HG02981 (cell line): ENCODE results near the gene IQSEC1.

Experiments
- ATAC-seq: cut with Tn5 transposase; IDR thresholded peaks from one replicate; pipeline ENCODE4 v1.9.1; 2021; ENCODE audit warnings: mild to moderate bottlenecking, moderate library complexity; ENCODE audit not compliant: unreplicated experiment

IQSEC1 gene

DNA sequence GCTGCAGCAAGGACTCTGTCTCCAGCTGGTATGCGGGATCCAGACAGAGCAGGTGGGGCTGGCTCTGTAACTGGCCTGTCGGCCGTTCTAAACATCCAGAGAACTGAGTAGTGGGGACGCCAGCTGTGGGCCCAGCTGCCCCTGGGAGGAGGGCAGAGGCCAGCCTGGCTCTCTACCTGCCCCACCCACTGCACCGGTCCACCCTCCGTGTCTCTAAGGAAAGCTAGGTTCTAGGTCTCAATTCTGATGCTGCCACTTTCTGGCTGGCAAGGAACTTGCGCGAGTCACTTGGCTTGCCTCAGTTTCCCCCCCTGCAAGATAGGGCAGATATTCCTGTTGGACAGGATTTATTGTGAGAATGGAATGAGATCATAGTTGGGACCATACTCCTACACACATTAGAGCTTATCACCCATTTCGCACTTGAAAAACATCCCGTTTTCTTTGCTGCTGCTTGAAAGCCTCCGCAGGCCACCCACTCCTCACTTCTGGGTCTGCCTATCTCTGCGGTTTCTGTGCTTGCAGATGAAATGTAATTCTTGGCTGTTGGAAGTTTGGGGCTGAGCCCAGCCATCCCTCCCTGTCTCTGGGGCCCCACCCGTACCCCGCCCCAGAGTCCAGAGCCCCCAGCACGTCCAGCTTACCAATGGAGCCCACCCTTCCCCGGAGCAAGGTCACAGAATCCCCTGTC lies 65.8 kb downstream of the IQSEC1 start:
- ATAC-seq, result no peak

DNA sequence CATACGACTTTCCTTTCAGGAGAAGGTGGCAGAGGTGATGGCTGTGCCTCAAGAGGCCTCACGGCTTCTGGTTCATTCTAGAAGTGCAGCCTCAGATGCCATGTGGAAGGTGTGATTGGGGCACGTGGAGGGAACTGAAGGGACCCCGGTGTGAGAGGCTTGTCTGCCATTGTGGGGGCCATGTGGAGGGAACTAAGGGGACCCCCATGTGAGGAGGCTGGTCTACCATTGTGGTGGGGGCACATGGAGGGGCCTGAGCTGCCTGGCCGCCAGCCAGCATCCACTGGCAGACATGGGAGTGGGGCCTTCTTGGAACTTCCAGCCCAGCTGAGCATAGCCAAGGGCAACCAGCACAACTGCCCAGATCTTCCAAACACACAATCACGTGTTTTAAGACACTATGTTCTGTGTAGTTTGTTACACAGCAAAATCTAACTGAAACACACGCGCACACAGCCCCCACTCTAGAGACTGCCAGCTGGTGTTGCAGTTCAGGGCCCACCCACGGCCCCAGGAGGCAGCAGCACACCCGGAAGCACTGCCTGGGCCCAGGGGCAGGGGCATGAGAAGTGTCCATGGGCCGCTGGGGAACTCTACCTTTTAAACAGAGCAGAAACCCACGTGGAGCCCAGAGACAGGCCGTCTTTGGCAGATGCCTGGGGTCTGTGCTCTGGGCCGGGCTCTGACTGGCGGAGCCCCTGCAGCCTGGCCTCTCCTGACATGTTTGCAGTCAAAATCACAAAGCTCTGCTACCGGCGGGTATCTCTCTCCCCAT lies 66.8 kb downstream of the IQSEC1 start:
- ATAC-seq, result no peak

DNA sequence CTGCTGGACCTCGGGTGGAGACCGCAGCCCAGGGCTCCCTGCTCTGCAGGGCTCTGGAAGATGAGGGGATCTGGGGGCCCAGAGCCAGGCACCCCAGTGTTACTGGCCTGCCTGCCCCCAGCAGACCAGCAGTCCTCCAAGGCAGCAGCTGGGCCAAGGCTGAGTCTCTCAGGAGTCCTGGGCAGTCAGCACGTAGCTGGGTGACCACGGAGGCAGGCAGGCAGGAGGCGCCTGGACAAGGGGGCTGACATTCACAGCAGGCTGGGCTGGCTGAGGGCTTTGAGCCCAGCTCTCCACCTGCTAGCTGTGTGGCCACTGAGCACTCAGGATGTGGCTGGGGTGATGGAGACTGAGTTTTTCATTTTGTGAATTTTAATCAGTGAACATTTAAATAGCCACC lies 67.9 kb downstream of the IQSEC1 start:
- no peak for ATAC-seq

DNA sequence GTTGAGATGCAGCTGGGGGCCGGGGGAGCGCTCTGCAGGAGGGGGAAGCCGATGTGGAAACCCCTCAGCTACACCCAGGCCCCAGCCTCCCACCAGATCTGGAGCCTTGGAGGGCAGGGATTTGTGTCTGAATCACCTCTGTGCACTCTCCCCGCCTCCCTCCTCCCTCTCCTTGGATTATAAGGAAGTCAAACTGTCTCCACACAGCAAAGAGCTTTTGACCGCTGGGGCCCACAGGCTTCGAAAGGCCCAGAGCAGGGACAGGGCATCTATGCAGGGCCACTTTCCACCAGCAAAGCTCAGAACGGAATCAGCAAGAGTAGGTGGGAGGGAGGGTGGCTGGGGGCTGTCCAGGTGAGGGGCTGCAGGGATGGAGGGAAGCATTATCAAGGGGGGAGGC lies 68.9 kb downstream of the IQSEC1 start:
- ATAC-seq, result no peak

DNA sequence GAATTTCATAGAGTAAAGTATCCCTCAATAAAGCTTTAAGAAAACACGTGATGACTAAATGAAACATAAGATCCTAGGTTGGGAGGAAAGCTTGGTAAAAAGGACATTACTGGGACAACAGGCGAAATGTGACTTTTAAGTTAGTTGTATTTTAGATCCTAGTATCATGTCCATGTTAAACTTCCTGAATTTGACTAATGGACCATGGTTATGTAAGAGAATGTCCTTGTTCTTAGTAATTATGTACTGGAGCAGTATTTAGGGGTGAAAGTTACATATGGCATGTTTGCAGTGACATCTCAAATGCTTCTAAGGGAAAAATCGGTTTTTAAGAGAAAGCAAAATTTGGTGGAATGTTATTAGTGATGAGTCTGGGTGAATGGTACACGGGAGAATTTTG lies 69.6 kb downstream of the IQSEC1 start:
- no peak for ATAC-seq

DNA sequence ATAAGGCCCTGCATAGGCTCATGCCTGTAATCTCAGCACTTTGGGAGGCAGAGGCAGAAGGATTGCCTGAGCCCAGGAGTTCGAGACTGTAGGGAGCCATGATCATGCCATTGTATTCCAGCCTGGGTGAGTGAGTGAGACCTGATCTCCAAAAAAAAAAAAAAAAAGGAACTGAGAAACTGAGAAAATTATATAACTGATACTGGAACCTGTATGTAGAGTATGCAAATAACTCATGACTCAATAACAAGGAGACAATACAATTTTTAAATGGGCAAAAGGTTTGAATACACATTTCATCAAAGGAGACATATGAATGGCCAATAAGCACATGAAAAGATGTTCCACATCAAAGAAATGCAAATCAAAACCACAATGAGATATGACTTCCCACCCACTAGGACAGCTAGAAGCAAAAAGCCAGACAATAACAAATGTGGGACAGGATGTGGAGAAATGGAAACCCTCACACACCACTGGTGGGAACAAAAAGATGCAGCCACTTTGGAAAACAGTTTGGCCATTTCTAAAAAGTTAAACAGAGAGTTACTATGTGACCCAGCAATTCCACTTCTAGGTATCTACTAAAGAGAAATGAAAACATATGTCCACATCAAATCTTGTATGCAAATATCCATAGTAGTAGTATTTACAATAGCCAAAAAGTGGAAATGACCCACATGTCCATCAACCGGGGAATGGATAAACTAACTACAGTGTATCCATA lies 70.7 kb downstream of the IQSEC1 start:
- peak; percentile 74 for ATAC-seq

DNA sequence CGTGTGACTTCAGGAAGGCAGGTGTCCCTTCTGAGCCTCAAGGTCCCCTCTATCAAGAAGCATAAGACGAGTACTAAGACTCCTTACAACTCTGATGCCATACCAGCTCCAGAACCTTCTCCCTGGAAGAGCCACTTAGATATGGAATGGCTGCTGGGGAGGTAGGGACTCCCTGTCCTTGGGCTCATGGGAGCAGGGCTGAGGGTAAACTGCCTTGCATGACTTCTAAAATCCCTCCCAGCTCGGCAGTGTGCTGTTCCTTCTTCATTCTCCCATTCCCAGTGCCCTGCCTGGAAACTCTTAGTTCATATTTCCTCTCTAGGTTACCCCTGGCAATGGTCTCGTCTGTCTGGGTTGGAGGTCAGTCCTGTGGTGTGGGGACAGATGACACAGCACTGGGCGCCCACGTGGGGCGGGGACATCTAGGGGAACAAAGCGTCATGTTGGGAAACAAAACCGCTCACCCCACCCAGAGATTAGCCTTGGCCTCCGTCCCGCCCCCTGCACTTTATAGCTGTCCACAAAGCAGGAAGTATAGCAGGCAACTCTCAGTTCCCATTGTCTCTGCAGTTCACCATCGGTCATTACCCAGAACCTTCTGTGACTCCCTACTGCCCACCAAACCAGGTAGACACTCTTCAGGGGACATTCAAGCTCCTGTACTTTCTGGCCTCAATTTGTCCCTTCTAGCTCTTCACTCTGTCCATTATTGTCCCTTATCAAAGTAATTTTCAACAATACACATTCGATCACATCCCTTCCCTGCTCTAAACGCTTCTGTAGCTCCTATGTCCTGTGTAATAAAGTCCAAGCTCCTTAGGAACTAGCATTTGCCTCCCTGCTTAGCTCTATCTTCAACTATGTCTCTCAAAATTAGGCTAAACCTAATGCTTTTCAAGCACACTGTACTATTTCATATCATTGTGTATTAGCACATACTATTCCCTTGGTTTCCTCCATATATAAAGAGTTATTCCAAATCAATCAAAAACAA lies 73.8 kb downstream of the IQSEC1 start:
- ATAC-seq, result peak; percentile 32

DNA sequence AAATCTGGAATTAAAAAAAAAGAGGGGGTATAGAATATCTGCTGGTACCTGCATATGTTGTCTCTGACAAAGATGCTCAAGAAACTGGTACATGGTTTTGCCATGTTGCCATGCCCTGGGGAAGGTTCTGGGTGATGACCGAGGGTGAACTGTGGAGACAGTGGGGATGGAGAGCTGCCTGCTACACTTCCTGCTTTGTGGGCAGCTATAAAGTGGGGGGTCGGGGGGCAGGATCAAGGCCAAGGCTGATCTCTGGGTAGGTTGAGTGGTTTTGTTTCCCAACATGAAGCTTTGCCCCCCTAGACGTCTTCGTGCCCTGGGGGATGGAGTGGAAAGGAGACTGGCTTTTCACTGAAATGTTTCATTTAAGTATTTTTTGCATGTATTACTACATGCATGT lies 74.6 kb downstream of the IQSEC1 start:
- ATAC-seq, result no peak

DNA sequence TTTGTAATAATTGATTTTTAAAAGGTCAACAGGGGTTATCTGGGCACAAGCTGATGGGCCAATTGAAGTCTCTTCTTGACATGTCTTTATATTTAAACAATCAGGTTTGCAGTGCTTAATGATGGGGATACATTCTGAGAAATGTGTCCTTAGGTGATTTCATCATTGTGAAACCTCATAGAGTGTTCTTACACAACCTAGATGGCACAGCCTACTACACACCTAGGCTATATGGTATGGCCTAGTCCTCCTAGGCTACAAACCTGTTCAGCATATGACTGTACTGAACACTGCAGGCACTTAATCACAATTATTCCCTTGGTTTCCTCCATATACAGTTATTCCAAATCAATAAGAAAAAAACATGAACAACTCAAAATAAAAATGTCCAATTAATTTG lies 75.8 kb downstream of the IQSEC1 start:
- no peak for ATAC-seq

DNA sequence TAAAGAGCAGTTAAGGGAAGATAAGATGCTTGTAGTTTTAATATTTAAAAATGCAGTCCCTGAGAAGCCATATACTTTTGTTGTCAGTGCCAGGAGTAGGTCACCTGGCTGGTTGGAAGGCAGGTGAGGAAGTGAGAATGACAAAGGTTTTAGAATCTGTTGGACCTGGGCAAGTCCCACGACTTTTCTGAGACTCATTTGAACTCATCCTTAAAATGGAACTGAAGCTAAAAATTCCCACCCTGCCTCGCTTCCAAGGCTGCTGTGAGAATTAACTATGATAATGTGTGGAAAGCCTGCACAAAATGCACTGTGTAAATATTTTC lies 77.1 kb downstream of the IQSEC1 start:
- ATAC-seq, result no peak

DNA sequence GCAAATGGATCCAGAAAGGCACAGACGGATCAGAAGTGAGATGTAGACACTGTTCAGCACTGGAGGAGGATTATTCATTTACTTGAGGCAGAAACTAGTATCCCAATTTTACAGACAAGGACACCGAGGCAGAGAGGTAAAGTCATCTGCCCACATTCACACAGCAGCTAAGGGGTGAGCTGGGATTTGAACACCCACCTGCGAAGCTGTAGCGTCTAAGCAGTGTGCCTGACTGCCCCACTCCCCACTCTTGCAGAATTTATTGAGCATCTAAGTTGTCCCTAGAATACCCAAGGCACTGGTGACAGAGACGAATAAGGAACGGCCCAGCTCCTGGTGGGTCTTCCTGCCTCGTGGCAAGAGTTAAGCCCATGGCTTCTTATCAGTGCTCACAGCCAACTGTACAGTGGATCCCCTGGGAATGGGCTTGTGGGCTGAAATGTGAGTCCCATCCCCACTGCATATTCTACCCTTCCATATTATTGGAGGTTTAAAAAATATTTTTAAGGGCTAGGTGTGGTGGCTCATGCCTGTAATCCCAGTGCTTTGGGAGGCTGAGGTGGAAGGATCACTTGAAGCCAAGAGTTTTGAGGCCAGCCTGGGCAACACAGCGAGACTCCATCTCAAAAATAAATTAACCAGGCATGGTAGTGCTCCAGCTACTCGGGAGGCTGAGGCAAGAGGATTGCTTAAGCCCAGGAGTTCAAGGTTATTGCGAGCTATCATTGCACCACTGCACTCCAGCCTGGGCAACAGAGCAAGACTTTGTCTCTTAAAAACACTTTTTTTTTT lies 77.6 kb downstream of the IQSEC1 start:
- ATAC-seq, result no peak

DNA sequence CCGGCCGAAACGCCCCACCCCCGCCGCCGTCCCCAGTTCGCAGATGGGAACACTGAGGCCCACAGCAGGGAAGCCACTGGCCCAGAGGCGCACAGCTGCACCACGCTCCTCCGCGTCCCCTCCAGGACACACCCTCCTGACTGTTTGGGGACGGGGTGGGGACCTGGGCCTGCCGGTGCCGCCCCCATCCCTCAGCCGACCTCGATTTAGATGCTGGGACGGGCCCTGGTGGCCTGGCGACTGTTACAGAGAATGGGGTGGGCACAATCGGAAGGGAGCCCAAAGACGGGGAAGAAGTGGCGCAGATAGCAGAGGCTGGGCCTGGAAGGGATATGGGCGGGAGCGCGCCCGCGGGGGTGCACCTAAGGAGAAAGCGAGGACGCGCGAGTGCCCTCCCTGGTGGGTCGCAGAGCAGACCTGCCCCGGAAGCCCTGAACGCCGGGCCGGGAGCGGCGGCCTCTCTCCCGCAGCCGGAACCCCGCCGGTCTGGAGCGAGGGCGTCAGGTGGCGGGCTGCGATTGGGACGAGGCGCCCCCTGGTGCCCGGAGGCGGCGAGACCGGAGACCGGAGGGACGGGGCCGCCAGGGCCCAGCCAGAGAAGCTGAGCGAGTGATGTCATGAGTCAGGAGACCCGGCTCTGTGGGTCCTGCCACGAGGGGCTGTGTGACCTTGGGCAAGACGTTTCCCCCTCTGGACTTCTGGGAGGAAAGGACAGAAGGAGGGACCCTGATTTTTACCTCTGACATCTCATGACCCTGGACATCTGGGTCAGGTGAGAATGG lies 78.4 kb downstream of the IQSEC1 start:
- peak; percentile 70 for ATAC-seq

DNA sequence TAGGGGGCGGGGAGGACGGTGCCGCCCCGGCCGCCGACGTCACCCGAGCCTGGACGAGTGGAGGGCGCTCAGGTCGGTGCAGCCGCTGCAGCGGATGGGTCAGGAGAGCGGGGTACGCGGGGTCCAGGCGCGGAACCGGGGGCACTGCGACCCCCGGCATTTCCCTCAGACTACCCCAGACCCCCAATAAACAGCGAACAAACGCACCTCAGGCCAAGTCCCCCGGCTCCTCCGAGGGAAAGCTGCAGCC lies 78.9 kb downstream of the IQSEC1 start:
- ATAC-seq, result no peak

DNA sequence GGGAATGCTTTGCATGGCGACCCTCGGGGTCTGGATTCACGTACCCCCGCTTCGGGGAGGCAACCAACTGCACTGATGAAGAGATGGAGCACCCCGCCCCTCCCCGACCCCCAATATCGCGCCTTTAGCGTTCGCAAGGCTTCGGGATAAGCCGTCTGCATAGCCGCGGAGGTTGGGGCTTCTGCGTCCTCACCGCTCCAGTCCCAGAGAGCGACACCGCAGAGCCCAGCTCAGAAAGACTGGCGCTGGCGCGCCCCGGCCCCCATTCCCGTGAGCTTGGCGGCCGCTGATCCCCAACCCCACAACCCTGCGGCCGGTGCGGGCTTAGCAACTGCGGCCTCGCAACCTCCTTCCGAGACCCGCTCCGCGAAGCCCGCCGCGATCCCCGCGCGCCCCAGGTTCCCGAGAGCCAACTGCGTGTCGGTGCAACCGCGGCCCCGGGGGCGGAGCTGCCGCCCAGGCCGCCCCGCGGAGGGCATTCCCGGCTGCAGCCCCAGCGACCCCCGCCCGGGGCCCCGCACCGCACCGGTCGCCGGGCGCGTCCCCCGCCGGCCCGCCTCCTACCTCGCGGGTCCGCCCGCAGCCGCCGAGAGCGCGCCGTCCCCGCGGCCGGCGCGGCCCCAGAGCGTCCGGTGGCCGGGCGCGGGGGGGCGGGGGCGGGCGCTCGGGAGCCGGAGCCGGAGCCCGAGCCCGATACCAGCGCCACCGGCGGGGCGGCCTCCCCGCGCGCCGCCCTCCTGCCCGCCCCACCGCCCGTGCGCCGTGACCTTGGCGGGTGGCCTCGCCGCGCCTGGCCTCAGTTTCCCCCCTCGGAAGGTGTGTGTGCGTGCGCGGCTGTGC lies 79.5 kb downstream of the IQSEC1 start:
- ATAC-seq, result no peak

DNA sequence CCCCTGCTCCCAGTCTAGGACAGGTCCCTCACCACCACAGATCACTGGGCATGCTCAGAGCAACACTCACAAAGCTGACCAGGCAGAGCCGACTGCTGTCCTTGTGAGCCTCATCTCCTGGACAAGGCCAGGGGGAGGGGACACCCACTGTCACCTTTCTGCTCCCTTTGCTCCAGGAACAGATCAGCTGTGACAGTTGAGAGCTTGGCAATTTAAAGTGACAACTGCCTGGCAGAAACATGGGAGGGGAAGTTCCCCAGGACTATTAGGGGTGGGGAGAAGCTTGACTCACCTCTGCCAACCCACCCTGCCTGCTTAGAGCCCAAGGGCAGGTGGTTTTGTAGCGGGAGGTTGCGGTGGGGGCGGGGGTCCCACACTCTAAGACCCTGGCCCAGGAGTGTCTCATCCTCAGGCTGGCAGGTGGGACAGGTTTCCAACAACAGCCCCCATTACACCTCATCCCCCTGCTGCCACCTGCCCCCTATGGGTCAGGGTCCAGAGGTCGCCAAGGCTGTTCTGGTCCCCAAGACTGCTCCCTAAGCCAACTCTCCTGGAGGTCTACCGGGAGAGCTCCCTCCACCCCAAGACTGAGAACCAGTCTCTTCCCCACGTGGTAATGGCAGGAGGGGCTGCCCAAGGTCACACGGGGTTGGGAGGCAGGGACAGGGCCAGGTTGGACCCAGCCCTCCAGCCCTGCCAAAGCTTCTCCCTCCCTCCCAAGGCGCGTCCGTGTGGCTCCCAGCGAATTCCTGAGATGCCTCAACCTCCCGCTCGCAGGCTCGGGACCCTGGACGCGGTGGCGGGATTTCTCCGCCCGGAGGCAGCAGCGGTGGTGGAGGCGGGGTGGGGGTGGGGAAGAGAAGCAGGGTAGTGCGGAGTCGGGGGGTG lies 80.4 kb downstream of the IQSEC1 start:
- no peak for ATAC-seq

DNA sequence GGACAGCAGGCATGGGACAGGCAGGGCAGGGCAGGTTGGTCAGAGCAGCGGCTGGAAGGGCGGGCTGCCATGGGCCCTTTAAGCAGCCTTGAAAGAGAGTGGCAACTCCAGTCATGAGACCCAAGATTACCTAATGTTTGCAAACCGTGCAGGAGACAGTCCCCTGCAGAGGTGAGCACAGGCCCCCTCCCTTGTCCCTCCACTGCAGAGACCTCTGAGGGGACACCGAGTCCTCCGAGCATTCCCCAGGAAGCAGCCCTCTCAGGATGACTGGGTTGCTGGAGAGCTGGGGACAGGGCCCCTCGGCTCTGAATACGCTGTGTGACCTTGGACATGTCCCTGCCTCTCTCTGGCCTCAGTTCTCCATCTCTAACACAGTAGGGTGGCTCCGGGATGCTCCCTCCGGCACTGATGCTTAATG lies 81.4 kb downstream of the IQSEC1 start:
- no peak for ATAC-seq

DNA sequence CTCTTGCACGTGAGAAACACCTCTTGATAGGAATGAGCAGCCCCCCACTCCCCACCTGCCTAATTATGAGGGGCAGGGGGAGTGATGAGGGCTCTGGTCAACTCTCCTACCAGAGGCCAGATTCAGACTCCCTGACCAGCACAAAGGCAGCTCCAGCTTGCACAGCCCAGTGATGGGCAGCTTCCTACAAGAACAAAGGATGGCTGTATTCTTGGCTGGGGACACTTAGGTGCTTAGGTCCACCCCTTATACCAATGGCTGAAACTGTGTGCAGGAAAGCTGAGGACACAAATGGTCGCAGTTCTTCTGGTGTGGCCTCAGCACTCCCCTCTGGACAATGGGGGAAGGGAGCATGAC lies 81.8 kb downstream of the IQSEC1 start:
- ATAC-seq, result no peak
